Activated CD4-positive, alpha-beta T cell treated with anti-CD3 and anti-CD28 coated beads, Interleukin-2, Interleukin-4, amounts not matched to agents 100 ng/mL and 50 ng/mL, durations not matched to agents 16 hours and 8 hours (primary cell): ENCODE data around the gene PDE4D.

ENCODE experiments used
- DNase-seq: peaks from one replicate; pipeline ENCODE4 v3.0.0-alpha.2; 2020; ENCODE audit warnings: low spot score

Gene PDE4D

DNA sequence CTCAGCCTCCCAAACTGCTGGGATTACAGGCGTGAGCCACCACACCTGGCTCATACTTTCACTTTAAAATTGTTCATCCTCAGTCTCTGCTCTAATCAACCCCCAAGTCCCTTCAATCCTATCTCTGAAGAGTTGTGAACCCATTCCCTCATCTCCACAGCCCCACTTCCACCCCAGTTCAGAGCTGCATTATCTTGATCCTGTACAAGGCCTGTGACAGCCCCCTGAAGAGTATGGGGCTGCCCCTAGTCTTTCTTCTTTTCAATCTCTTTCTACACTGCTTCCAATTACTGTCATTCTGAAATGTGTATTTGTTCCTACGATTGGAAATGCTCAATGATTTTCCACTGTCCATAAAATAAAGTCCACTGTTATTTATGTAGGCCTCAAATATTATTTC is 722.4 kb downstream of the PDE4D start:
- DNase-seq, result no peak

DNA sequence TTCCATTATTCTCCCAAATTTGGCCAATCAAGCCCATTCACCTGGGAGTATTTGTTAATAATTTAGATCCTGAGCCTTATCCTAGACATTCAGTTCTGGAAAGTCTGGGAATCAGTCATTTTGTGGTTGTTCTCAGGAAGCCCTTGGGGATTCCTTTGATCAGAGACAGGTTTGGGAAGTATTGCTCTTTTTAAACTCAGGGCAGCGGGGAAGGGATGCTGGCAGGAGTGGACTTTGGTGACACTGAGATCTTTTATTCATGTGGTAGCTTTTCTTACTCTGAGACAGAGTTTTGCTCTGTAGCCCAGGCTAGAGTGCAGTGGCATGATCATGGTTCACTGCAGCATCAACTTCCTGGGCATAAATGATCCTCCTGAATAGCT is 723.8 kb downstream of the PDE4D start:
- no peak for DNase-seq

DNA sequence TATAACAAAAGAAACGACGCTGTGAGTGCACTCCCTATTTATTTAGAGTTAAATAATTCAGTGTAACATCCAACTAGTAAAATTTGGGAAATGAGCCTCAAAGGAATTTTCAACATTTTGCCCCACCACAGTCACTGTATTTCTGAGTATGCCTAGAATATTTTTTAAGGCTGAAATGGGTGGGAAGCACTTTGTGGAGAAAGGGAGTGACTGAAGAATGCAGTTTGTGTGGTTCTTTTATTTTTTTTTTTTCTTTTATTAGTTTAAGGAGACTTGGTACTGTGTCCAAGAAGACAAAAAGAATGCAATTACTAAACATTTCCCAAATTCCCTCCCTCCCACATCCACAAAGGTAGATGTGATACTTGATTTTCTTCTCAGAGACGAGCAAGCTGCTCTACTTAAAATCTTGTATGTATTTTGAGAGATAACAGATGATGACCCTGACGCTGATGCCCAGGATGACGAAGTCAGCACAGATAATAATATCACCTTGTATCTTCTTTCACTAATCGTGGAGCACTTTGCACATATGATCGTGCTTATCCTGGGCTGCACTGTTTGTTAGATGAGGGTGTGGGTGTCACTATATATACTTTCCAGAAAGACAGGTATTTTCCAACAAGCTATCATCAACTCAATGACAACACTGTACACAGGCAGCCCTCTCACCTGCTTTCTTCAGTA is 724.3 kb downstream of the PDE4D start:
- DNase-seq, result no peak

DNA sequence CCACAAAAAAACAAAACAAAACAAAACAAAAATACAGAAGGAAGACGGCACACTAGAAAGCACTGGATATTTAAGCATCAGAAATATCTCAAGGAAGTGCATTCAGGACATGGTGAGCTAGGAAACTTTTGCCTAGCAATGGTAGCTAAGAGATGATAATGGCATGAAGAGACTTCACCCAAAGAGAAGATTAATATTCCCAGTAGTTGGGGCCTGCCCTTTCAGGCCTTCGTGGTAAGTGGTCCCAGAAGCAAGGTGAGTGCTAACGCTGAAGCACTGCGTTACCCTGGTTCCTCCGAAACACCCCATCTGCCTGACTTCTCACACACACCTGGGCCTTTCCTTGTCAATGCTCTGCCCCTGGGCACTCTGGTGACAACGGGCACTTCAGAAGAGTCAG is 725.5 kb downstream of the PDE4D start:
- DNase-seq, result no peak

- no peak for DNase-seq
Measured at GRCh38 chr5:59164041-59164830, 729.3 kb downstream of the PDE4D start.

DNA sequence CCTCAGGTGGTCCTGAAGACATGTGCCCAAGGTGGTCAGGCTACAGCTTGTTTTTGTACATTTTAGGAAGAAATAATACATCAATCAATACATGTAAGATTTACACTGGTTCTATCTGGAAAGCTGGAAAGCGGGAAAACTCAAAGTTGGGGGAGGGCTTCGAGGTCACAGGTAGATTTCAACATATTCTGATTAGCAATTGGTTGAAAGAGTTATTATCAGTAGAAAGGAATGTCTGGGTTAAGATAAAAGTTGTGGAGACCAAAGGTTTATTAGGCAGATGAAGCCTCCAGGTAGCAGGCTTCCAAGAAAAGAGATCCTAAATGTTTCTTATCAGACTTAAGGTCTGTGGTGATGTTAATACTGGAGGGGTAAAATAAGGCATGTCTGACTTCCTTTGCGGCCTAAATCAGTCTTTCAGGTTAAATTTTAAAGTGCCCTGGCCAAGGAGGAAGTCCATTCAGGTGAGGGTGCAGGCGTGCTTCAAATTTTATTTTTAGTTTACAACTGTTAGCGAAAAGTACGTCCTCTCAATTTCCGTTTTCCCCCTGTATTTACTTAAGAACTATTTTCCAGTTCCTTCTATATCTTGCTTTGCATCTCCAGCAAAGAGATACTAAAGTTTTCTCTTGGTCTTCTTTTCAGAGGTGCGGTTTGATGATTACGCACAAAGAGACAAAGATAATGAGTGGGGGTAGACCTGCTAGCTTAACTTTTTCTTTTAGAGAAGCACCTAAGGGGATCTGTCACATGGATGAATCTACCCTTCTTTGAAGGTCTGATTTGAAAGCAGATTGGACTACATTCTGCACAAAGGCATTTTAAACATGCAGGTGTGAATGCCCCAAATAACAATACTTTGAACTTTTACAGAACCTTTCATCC is 732.1 kb downstream of the PDE4D start:
- DNase-seq, result no peak

GRCh38 chr5:59158637-59159391 is 734.7 kb downstream of the PDE4D start:
- DNase-seq, result no peak

- DNase-seq, result no peak
Measured at GRCh38 chr5:59158165-59158564, 735.4 kb downstream of the PDE4D start.

- no peak for DNase-seq
Measured at GRCh38 chr5:59157068-59157467, 736.5 kb downstream of the PDE4D start.

GRCh38 chr5:59152701-59153245 is 740.8 kb downstream of the PDE4D start:
- DNase-seq, result no peak

DNA sequence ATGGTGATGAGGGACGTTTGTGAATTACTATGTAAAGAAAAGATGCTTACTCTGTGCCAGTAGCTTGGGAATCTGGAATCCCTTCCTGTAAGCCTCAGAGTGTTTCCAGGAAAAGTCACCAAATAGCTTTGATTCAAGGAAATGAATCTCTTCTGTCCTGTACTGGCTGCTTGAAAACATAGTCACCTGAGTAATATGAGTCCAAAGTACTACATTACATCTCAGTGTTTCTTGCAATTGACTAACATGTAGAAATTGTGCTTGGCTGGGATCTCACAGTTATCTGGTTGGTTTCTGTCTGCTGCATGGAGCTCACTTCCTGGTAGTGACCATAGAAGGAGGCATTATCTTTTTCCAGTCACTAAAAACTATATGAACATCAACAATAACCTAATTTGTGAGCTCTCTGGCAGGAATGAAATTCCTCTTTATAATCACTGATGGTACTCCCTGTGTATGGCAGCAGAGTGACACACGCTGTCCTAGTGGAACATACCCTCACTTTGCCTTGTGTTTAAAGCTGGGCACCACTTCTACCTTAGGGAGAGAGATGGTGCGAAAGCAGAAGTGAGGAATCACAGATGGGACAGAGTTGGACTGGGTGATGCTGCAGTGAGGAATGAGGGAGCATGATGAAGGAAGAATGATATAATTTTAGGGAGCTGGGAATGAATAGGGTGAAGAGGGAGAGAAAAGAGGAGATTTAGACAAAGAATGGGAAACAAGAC is 742.2 kb downstream of the PDE4D start:
- DNase-seq, result no peak

- no peak for DNase-seq
Measured at GRCh38 chr5:59149827-59150226, 743.7 kb downstream of the PDE4D start.

DNA sequence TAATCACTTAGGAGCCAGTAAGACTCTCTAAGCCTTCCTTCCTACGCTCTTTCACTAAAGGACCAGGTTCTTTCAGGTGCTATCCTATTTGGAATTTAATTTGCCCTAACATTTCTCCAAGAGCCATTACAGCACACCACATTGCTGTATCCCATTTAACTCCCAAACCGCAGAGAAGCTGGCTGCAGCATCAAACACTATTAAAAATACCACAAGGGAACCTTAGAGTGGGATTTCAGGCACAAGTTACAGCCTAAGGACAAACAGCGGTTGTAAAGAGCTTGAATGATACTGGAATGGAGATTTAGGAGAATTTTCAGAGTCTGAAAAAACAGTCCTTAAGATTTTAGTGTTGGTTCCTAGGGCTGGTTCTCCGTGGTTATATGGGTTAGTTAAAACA is 744.3 kb downstream of the PDE4D start:
- DNase-seq, result no peak

- DNase-seq, result no peak
Measured at GRCh38 chr5:59146729-59147128, 746.8 kb downstream of the PDE4D start.

DNA sequence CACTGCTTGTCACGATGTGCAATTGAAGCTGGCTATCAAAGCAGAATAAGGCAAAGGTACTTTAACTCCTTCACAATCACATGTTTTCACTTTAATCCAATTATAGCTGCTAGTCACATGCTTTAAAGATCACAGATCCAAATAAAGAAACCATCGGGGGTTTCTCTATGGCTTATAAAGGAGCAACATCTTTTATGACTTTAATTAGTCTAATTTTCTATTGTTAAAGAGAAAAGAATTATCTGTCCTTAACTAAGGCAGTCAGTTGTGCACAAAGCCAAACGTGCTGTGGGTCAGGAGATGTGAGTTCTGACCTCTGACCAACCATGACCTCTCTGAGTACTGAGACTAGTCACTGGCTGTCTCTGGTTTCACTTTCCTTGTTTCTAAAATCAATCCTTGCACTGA is 749.6 kb downstream of the PDE4D start:
- no peak for DNase-seq

GRCh38 chr5:59142927-59143326 is 750.6 kb downstream of the PDE4D start:
- no peak for DNase-seq

- no peak for DNase-seq
Measured at GRCh38 chr5:59142138-59142537, 751.4 kb downstream of the PDE4D start.

DNA sequence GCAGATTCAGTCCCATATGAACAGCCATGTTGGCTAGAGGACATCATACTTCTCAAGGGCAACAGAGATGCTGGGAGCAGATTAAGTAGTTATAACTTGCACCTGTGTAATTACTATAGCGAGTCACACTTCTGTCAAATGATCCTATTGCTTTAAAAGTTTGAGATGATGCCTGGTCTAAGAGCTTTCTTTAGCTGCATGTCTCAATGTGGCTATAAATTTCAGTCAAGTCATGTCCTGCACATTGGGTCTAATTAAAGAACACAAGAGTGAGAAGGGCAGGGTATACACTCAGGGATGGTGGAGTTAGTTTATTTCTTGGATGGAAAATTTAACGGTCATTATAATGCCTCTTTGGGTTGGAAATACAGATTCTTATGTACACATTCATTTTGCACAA is 753.4 kb downstream of the PDE4D start:
- no peak for DNase-seq

GRCh38 chr5:59139695-59140094 is 753.8 kb downstream of the PDE4D start:
- no peak for DNase-seq

GRCh38 chr5:59138509-59138908 is 755.0 kb downstream of the PDE4D start:
- no peak for DNase-seq

GRCh38 chr5:59137846-59138245 is 755.7 kb downstream of the PDE4D start:
- no peak for DNase-seq
